ENCODE results near the gene TAPT1.

DNA sequence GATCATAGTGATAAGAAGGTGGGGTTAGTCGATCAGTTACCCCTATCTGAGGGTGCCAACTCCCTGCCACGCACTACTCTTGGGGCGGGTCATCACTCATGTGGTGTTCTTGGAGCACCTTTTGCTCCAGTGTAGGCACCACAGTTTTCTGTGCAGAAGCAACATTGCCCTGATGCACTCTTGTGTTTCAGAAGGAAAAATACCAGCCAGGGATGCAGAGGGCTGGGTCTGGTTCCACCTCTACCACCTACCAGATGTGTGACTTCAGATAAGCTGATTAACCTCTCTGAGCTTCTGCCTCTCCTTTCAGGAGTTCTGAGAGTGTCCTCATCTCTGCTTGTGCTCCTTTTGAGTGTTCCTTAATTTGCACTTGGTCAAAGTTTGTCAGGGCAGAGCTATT lies 112.5 kb downstream of the TAPT1 start:
- TF ChIP-seq SMC3 (conservative IDR thresholded peaks at IDR 0.05; ENCODE audit: poor library complexity) = no peak
- TF ChIP-seq, protein P1, sequence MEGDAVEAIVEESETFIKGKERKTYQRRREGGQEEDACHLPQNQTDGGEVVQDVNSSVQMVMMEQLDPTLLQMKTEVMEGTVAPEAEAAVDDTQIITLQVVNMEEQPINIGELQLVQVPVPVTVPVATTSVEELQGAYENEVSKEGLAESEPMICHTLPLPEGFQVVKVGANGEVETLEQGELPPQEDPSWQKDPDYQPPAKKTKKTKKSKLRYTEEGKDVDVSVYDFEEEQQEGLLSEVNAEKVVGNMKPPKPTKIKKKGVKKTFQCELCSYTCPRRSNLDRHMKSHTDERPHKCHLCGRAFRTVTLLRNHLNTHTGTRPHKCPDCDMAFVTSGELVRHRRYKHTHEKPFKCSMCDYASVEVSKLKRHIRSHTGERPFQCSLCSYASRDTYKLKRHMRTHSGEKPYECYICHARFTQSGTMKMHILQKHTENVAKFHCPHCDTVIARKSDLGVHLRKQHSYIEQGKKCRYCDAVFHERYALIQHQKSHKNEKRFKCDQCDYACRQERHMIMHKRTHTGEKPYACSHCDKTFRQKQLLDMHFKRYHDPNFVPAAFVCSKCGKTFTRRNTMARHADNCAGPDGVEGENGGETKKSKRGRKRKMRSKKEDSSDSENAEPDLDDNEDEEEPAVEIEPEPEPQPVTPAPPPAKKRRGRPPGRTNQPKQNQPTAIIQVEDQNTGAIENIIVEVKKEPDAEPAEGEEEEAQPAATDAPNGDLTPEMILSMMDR (IDR thresholded peaks at IDR 0.05; ENCODE audit: poor library complexity, severe bottlenecking) = no peak
- no peak for TF ChIP-seq EP300 (conservative IDR thresholded peaks at IDR 0.05; ENCODE audit: poor library complexity, severe bottlenecking)
- no peak for TF ChIP-seq RAD21 (conservative IDR thresholded peaks at IDR 0.05)
- TF ChIP-seq POLR2AphosphoS5 (IDR thresholded peaks at IDR 0.05) = no peak
- no peak for TF ChIP-seq EZH2 (IDR thresholded peaks at IDR 0.05; ENCODE audit: borderline replicate concordance, insufficient read depth, low read length, poor library complexity, severe bottlenecking)
- no peak for TF ChIP-seq TAF1 (IDR thresholded peaks at IDR 0.05; ENCODE audit: low read depth)
- TF ChIP-seq, protein P2, sequence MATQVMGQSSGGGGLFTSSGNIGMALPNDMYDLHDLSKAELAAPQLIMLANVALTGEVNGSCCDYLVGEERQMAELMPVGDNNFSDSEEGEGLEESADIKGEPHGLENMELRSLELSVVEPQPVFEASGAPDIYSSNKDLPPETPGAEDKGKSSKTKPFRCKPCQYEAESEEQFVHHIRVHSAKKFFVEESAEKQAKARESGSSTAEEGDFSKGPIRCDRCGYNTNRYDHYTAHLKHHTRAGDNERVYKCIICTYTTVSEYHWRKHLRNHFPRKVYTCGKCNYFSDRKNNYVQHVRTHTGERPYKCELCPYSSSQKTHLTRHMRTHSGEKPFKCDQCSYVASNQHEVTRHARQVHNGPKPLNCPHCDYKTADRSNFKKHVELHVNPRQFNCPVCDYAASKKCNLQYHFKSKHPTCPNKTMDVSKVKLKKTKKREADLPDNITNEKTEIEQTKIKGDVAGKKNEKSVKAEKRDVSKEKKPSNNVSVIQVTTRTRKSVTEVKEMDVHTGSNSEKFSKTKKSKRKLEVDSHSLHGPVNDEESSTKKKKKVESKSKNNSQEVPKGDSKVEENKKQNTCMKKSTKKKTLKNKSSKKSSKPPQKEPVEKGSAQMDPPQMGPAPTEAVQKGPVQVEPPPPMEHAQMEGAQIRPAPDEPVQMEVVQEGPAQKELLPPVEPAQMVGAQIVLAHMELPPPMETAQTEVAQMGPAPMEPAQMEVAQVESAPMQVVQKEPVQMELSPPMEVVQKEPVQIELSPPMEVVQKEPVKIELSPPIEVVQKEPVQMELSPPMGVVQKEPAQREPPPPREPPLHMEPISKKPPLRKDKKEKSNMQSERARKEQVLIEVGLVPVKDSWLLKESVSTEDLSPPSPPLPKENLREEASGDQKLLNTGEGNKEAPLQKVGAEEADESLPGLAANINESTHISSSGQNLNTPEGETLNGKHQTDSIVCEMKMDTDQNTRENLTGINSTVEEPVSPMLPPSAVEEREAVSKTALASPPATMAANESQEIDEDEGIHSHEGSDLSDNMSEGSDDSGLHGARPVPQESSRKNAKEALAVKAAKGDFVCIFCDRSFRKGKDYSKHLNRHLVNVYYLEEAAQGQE (IDR thresholded peaks at IDR 0.05; ENCODE audit: borderline replicate concordance) = no peak
- no peak for TF ChIP-seq MXI1 (conservative IDR thresholded peaks at IDR 0.05; ENCODE audit: poor library complexity, severe bottlenecking)
